Stimulated activated CD8-positive, alpha-beta memory T cell treated with anti-CD3 and anti-CD28 coated beads, Interleukin-2, amount 100 ng/mL, for 1 hour (primary cell): ENCODE measurements around the gene PLCH1.

Source experiments
- DNase-seq, 2 donors: peaks; one replicate each; pipeline ENCODE4 v3.0.0-alpha.2; 2020; ENCODE audit warnings: low read depth in 2 of 2

Gene PLCH1

DNA sequence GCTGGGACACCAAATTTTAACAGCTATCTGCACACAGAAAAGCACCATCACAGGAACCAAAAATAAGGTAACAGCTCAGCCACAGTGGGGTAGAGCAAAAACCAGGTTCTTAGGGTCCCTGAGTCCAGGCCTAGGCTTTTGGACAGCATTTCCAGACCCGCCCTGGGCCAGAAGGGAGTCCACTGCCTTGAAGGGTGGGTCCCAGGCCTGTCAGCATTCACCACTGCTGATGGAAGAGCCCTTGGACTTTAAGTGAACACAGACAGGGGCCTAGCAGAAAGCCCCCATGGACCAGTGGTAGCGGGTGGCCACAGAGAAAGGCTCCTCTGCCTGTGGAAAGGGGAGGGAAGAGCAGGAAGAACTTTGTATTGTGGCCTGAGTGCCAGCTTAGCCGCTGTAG lies 56.4 kb downstream of the PLCH1 start:
- no peak for DNase-seq

DNA sequence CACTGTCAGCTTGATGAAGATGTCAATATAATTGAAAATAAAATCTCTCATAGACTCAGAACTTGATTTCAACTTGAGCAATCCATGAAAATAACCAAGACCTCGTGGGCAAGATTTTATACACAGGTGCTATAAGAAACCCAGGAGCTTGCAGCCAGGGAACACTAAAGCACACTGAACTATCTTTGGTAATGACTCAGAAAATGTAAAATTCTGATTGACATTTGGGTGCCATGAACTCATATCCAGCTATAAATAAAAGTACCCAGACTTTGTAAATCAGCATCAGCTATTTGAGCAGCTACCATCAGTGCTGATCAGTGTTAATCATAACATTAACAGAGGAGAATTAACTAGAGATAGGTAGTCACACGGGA lies 61.5 kb downstream of the PLCH1 start:
- DNase-seq = no peak

- no peak for DNase-seq
Measured at GRCh38 chr3:155682426-155683343, 62.2 kb downstream of the PLCH1 start.

- DNase-seq = no peak
Measured at GRCh38 chr3:155676252-155676981, 68.5 kb downstream of the PLCH1 start.

GRCh38 chr3:155675094-155675493 lies 69.8 kb downstream of the PLCH1 start:
- no peak for DNase-seq

GRCh38 chr3:155673421-155673820 lies 71.5 kb downstream of the PLCH1 start:
- no peak for DNase-seq

DNA sequence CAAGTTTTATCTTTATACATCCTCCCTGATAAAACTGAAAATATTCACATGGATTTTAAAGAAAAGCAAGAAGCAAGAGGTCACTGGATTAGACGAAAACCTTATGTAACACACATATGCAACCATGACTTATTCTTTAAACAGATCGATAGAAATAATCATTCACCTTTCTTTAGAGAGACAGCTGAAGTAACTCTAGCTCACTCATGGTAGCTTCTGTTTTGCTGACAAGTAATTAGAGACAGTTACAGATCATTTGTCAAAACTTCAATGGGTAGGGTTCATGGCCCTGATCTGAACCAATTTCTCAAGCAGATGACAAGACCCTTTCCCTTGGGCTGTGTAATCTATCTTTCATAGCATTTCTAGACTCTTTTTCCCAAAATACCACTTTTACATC lies 74.5 kb downstream of the PLCH1 start:
- DNase-seq = no peak

DNA sequence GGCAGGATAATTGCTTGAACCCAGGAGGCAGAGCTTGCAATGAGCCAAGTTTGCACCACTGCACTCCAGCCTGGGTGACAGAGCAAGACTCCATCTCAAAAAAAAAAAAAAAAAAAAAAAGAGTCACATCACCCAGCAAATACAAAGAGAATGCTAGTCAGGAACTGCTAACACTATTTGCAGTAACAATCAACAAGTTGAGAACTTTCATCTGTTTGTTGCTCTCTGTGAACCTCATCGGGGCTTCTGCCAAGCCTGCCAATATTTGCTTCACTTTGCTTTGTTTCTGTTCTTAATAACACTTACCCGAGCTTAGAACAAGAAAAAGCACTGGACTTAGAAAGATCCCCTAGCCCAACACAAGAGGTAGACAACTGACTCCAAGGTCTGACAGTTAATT lies 76.9 kb downstream of the PLCH1 start:
- DNase-seq = no peak

DNA sequence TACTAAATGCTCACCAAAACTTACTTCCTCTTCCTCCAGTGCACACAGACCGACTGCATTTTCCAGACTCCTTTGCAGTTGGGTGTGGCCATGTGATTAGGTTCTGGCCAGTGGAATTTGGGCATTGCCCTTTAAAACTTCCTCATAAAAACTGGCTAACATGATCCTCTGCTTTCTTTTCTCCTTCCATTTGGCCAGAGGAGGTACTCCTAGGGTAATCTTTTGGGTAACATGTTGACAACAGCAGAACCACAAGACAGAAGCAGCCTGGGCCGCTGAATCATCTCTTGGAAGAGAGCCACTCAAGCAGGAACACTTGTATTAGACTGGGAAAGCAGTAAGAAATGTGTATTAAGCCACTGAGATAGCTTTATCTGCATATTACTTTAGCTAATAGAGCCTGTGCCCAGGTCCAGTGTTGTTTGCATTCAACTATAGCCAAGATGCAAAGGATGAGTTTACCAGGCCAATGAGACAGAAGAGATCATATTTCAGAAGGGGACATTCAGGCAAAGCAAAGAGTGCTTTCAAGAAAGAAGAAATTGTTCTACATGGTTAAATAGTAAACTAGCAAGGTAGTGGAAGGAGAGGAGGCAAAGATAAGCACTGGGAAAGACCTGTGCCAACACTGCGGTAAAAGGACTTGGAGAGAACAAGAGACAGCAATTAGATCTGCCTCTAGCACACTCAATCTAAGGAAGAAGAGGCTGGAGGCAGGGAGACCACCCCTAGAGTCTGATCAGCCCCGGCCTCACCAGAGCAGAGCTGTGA lies 79.8 kb downstream of the PLCH1 start:
- DNase-seq = no peak

- no peak for DNase-seq
Measured at GRCh38 chr3:155663467-155664212, 81.2 kb downstream of the PLCH1 start.

- DNase-seq = no peak
Measured at GRCh38 chr3:155661760-155662159, 83.1 kb downstream of the PLCH1 start.

- DNase-seq = no peak
Measured at GRCh38 chr3:155661042-155661441, 83.8 kb downstream of the PLCH1 start.

DNA sequence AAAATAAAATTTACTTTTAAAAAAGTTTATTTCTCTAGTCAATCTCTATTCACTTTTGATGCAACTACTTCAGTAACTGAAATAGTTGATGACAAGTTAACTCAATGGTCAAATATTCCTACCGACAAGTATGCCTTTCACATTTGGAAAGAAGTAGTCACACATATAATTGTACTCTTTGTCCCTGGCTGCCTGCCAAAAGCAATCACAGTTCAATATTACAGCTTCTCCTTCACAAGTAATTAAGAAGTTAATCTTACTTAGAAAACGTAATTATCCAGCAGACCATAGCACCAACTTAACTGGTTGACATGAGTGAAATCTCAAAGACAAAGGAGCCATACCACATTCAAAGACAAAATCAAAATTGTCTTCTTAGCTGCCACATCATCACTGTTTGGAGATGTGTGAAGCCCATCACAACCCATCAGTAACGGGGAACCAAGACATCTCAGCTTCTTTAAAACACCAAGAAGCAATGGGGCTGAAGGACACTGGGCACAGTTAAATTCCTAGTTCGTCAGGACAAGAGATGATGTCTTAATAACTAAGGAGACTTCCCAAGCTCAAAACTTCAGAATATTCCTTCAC lies 86.1 kb downstream of the PLCH1 start:
- no peak for DNase-seq

DNA sequence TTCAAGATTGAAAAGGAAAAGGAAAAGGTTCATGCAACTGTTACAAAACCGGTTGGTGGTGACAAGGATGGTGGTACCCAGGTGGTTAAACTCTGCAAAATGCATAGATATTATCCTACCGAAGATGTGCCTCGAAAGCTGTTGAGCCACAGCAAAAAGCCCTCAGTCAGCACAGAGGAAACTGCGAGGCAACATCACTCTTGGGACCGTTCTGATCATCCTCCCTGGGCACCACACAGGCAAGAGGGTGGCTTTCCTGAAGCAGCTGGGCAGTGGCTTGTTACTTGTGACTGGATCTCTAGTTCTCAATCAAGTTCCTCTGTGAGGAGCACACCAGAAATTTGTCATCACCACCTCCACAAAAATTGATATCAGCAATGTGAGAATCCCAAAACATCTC lies 86.9 kb downstream of the PLCH1 start:
- DNase-seq = no peak

DNA sequence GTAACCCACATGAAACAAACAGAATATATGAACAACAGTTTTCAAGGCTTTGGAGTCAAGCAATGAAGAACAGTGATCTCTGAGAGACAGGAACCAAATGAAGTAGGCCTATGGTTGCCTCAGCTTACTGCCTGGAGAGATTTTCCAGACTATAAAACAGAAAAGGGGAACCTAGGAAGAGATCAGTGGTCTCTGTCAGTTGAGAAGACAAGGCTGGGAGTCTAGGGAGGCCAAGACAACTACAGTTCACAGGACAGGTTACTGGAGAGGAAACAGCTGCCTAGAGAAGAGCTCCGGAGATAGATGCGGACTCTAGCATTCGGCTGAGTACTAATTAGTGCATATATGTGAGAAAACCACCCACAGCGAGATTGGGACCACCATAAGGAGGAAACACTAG lies 87.7 kb downstream of the PLCH1 start:
- no peak for DNase-seq

- DNase-seq = no peak
Measured at GRCh38 chr3:155656466-155656865, 88.4 kb downstream of the PLCH1 start.

- no peak for DNase-seq
Measured at GRCh38 chr3:155651489-155652218, 93.2 kb downstream of the PLCH1 start.

- DNase-seq = no peak
Measured at GRCh38 chr3:155648013-155648591, 96.8 kb downstream of the PLCH1 start.

DNA sequence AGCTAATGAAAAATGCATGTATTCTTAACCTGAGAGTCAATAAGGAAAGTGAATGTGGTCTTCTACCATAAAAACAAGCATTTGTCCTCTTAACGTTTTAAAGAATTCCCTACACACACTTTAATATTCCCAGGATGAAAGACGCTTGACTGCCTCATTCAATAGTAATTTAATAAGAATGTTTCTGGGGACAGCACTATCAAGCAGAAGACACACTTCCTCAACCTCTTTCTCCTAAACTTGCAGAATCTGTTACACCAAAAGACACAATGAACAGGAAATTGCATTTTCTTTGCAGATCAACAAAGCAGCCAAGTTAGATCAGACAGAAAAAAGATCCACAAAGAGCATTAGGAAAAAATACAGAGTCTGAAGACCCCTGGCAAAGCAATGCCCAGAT lies 97.7 kb downstream of the PLCH1 start:
- DNase-seq = no peak

DNA sequence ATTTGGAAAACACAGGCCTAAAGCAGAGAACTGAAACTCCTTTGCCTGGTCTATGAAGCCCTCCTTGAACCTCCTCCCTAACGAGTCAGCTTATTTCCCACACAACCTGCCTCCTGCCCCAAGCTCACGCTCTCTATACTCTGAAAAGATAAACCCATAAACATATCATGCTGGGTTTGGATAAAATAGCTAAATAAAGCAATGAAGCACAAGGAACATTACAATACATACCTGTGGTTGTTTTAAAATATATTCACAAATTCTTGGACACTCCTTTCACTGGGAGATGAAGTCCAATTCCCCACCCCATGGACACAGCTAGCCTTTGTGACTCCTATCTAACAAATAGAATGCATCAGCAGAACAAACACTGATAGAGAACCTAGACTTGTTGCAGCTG lies 98.2 kb downstream of the PLCH1 start:
- no peak for DNase-seq
